Measurements from ENCODE around the gene RAB28.

RAB28 gene

GRCh38 chr4:13527192-13527980 is 43.2 kb upstream of the RAB28 start:
- in situ Hi-C loops (cut with MboI; ENCODE audit: low sequenced_read_pairs, unreplicated experiment): no loop called here
- TF ChIP-seq, protein P1, sequence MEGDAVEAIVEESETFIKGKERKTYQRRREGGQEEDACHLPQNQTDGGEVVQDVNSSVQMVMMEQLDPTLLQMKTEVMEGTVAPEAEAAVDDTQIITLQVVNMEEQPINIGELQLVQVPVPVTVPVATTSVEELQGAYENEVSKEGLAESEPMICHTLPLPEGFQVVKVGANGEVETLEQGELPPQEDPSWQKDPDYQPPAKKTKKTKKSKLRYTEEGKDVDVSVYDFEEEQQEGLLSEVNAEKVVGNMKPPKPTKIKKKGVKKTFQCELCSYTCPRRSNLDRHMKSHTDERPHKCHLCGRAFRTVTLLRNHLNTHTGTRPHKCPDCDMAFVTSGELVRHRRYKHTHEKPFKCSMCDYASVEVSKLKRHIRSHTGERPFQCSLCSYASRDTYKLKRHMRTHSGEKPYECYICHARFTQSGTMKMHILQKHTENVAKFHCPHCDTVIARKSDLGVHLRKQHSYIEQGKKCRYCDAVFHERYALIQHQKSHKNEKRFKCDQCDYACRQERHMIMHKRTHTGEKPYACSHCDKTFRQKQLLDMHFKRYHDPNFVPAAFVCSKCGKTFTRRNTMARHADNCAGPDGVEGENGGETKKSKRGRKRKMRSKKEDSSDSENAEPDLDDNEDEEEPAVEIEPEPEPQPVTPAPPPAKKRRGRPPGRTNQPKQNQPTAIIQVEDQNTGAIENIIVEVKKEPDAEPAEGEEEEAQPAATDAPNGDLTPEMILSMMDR (IDR thresholded peaks at IDR 0.05; ENCODE audit: borderline replicate concordance, control extremely low read depth, extremely low read depth, insufficient read depth, missing control alignments): no peak
- no peak for DNase-seq (ENCODE audit: low spot score)

- DNase-seq (ENCODE audit: low spot score): no peak
- in situ Hi-C loops (cut with MboI; ENCODE audit: low sequenced_read_pairs, unreplicated experiment): no loop called here
- TF ChIP-seq, protein P1 (IDR thresholded peaks at IDR 0.05; ENCODE audit: borderline replicate concordance, control extremely low read depth, extremely low read depth, insufficient read depth, missing control alignments): no peak
Observed at GRCh38 chr4:13526658-13527057, 42.5 kb upstream of the RAB28 start.

DNA sequence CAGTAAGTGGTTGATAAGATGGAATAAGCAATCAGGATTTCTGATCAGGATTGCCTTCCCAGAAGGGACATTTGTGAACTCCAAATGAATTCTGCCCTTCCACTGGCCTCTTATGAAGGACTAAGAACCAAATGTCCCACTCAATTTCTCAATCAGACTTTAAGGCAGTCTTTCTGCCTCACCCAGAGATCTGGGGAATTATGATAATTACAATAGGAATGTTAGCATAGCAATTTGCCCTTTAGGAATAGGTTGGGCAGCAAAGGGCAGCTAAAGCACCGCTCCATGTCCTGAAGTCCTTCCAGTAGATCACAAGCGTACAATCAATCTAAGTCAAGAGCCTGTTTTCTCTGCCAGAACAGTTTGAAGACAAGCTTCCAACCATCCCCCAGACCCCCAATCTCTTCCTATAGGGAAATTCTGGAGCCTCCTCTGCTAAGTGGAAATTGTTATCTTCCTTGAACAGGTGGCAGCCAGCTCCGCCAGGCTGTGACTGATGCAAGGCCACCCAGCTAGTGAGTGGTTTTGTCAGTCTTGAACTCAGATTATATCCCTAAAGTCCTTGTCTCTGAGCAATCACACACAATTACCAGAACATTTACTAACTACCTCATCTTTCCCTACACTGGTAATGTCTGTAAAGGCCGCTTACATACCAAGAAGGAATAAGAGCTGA is 41.6 kb upstream of the RAB28 start:
- TF ChIP-seq, protein P1 (IDR thresholded peaks at IDR 0.05; ENCODE audit: borderline replicate concordance, control extremely low read depth, extremely low read depth, insufficient read depth, missing control alignments): no peak
- in situ Hi-C loops (cut with MboI; ENCODE audit: low sequenced_read_pairs, unreplicated experiment): no loop called here
- peak; percentile 20 for DNase-seq (ENCODE audit: low spot score)

- TF ChIP-seq, protein P1 (IDR thresholded peaks at IDR 0.05; ENCODE audit: borderline replicate concordance, control extremely low read depth, extremely low read depth, insufficient read depth, missing control alignments): no peak
- in situ Hi-C loops (cut with MboI; ENCODE audit: low sequenced_read_pairs, unreplicated experiment): no loop called here
- DNase-seq (ENCODE audit: low spot score): no peak
Observed at GRCh38 chr4:13524504-13525243, 40.5 kb upstream of the RAB28 start.

- TF ChIP-seq, protein P1 (IDR thresholded peaks at IDR 0.05; ENCODE audit: borderline replicate concordance, control extremely low read depth, extremely low read depth, insufficient read depth, missing control alignments): no peak
- in situ Hi-C loops (cut with MboI; ENCODE audit: low sequenced_read_pairs, unreplicated experiment): no loop called here
- peak; percentile 18 for DNase-seq (ENCODE audit: low spot score)
Observed at GRCh38 chr4:13523591-13524503, 39.7 kb upstream of the RAB28 start.

DNA sequence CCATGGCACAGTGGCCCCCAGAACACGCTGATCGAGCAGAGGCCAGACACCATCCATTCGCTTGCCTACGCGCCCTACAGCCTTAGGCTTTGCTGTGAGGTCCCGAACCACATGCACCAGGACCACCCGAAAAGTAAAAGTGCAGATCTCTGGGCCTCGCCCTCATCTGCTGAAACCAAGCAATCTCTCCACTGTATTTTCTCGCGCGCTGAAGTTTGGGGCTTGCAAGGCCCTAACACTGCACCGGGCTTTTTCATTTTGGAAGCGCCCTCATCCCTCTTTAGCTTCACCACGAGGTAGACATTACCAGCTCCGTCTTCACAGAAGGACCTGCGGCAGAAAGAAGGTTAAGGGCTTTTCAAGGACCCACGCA is 39.0 kb upstream of the RAB28 start:
- DNase-seq (ENCODE audit: low spot score): peak; percentile 27
- TF ChIP-seq, protein P1 (IDR thresholded peaks at IDR 0.05; ENCODE audit: borderline replicate concordance, control extremely low read depth, extremely low read depth, insufficient read depth, missing control alignments): no peak
- in situ Hi-C loops (cut with MboI; ENCODE audit: low sequenced_read_pairs, unreplicated experiment): no loop called here
